H9 (cell line): ENCODE results near the gene AMER2. TPM values are rescaled to one million over a fixed set of nuclear protein-coding genes. Genes with fewer than 3 reads are reported as not detected.

Experiments
- DNase-seq: peaks from one replicate; pipeline ENCODE4 v3.0.0-alpha.2; 2017
- H2AFZ ChIP-seq: one replicate; pipeline ENCODE4 v1.6.1; 2013; ENCODE audit warnings: mild to moderate bottlenecking, low read length, control low read depth, moderate library complexity
- H2AK5ac ChIP-seq: 2 replicates; pipeline ENCODE4 v1.6.1; 2013; ENCODE audit warnings: low read length, control low read depth, mixed read lengths; ENCODE audit not compliant: insufficient read length
- H2BK120ac ChIP-seq: one replicate; pipeline ENCODE4 v1.6.1; 2013; ENCODE audit warnings: low read depth, mild to moderate bottlenecking, low read length, control low read depth, inconsistent platforms; ENCODE audit not compliant: poor library complexity, severe bottlenecking
- H2BK12ac ChIP-seq: 2 replicates; pipeline ENCODE4 v1.6.1; 2013; ENCODE audit warnings: low read length, control low read depth, mixed read lengths, low read depth; ENCODE audit not compliant: insufficient read length
- H2BK15ac ChIP-seq: 2 replicates; pipeline ENCODE4 v1.6.1; 2013; ENCODE audit warnings: low read depth, low read length, control low read depth
- H2BK20ac ChIP-seq: one replicate; pipeline ENCODE4 v1.6.1; 2013; ENCODE audit warnings: low read depth, mild to moderate bottlenecking, low read length, control low read depth, inconsistent platforms; ENCODE audit not compliant: poor library complexity, severe bottlenecking
- H2BK5ac ChIP-seq: 2 replicates; pipeline ENCODE4 v1.6.1; 2013; ENCODE audit warnings: low read length, control low read depth, mixed read lengths; ENCODE audit not compliant: insufficient read length
- H3K14ac ChIP-seq: 2 replicates; pipeline ENCODE4 v1.6.1; 2013; ENCODE audit warnings: low read length, control low read depth; ENCODE audit not compliant: insufficient read depth
- H3K18ac ChIP-seq: 2 replicates; pipeline ENCODE4 v1.6.1; 2013; ENCODE audit warnings: low read depth, mild to moderate bottlenecking, mixed read lengths, low read length, control low read depth; ENCODE audit not compliant: insufficient read length
- H3K23ac ChIP-seq: 2 replicates; pipeline ENCODE4 v1.6.1; 2013; ENCODE audit warnings: low read length, control low read depth, mixed read lengths, low read depth; ENCODE audit not compliant: insufficient read length
- H3K23me2 ChIP-seq: 2 replicates; pipeline ENCODE4 v1.6.1; 2013; ENCODE audit warnings: low read depth, mild to moderate bottlenecking, mixed read lengths, low read length, control low read depth; ENCODE audit not compliant: insufficient read length, poor library complexity, severe bottlenecking
- H3K27ac ChIP-seq: 2 replicates; pipeline ENCODE4 v1.5.1; 2013; ENCODE audit warnings: low read length, control low read depth, mixed read lengths, low read depth; ENCODE audit not compliant: insufficient read length
- H3K27me3 ChIP-seq: 2 replicates; pipeline ENCODE4 v1.6.1; 2013; ENCODE audit warnings: low read length, control low read depth, inconsistent platforms; ENCODE audit not compliant: insufficient read depth
- H3K4ac ChIP-seq: 2 replicates; pipeline ENCODE4 v1.6.1; 2013; ENCODE audit warnings: low read depth, mild to moderate bottlenecking, control low read depth, inconsistent platforms, low read length, moderate library complexity
- H3K4me1 ChIP-seq: 2 replicates; pipeline ENCODE4 v1.6.1; 2013; ENCODE audit warnings: low read length, control low read depth, inconsistent platforms; ENCODE audit not compliant: insufficient read depth
- H3K4me2 ChIP-seq: 2 replicates; pipeline ENCODE4 v1.6.1; 2013; ENCODE audit warnings: low read length, control low read depth, mixed read lengths; ENCODE audit not compliant: insufficient read length, insufficient read depth
- H3K56ac ChIP-seq: 2 replicates; pipeline ENCODE4 v1.6.1; 2013; ENCODE audit warnings: low read depth, mild to moderate bottlenecking, mixed read lengths, low read length, control low read depth; ENCODE audit not compliant: insufficient read length
- H3K79me1 ChIP-seq: 2 replicates; pipeline ENCODE4 v1.6.1; 2013; ENCODE audit warnings: low read depth, mild to moderate bottlenecking, moderate library complexity, low read length, control low read depth, inconsistent platforms; ENCODE audit not compliant: insufficient read depth, poor library complexity, severe bottlenecking
- H3K79me2 ChIP-seq: 2 replicates; pipeline ENCODE4 v1.6.1; 2013; ENCODE audit warnings: low read length, control low read depth, inconsistent platforms; ENCODE audit not compliant: insufficient read depth
- H3K9ac ChIP-seq: 2 replicates; pipeline ENCODE4 v1.6.1; 2013; ENCODE audit warnings: low read length, control low read depth, mixed read lengths; ENCODE audit not compliant: insufficient read length; ENCODE audit errors: extremely low read depth
- H3K9me3 ChIP-seq: one replicate; pipeline ENCODE4 v1.6.1; 2013; ENCODE audit warnings: low read depth, low read length, inconsistent platforms; ENCODE audit not compliant: control insufficient read depth
- H3T11ph ChIP-seq: one replicate; pipeline ENCODE4 v1.6.1; 2013; ENCODE audit warnings: mild to moderate bottlenecking, low read length, control low read depth, inconsistent platforms
- H4K20me1 ChIP-seq: one replicate; pipeline ENCODE4 v1.6.1; 2013; ENCODE audit not compliant: control insufficient read depth, insufficient read length, insufficient read depth
- H4K5ac ChIP-seq: 2 replicates; pipeline ENCODE4 v1.6.1; 2013; ENCODE audit warnings: low read depth, mild to moderate bottlenecking, mixed read lengths, low read length, control low read depth; ENCODE audit not compliant: insufficient read length
- H4K8ac ChIP-seq: replicated peaks from 2 replicates; pipeline ENCODE4 v1.6.1; 2013; ENCODE audit warnings: low read length, control low read depth, mixed read lengths, low read depth; ENCODE audit not compliant: insufficient read length
- H4K91ac ChIP-seq: 2 replicates; pipeline ENCODE4 v1.6.1; 2013; ENCODE audit warnings: low read depth, mild to moderate bottlenecking, moderate library complexity, mixed read lengths, low read length, control low read depth; ENCODE audit not compliant: insufficient read length
- H3K27ac Mint-ChIP-seq, 3 experiments: 2 replicates in 2 of 3; 3 replicates in 1 of 3; pipeline ENCODE4 v1.8.0; 2020 to 2021; ENCODE audit warnings: mixed read lengths in 3 of 3, mild to moderate bottlenecking in 1 of 3, moderate library complexity in 1 of 3
- H3K27me3 Mint-ChIP-seq: 2 replicates; pipeline ENCODE4 v1.8.0; 2021; ENCODE audit warnings: low read depth, mild to moderate bottlenecking, moderate library complexity, mixed read lengths
- H3K36me3 Mint-ChIP-seq, 3 experiments: 2 replicates in 2 of 3; 3 replicates in 1 of 3; pipeline ENCODE4 v1.8.0; 2020 to 2021; ENCODE audit warnings: low read depth in 3 of 3, mixed read lengths in 3 of 3; ENCODE audit not compliant: insufficient read depth in 1 of 3
- H3K4me1 Mint-ChIP-seq, 2 experiments: 2 replicates each; pipeline ENCODE4 v1.8.0; 2020; ENCODE audit warnings: mixed read lengths in 2 of 2
- H3K4me3 Mint-ChIP-seq, 2 experiments: 2 replicates in 1 of 2; 3 replicates in 1 of 2; pipeline ENCODE4 v1.8.0; 2020 to 2021; ENCODE audit warnings: mild to moderate bottlenecking in 2 of 2, mixed read lengths in 2 of 2, moderate library complexity in 1 of 2
- H3K9me3 Mint-ChIP-seq, 2 experiments: 2 replicates in 1 of 2; 3 replicates in 1 of 2; pipeline ENCODE4 v1.8.0; 2020; ENCODE audit warnings: mild to moderate bottlenecking in 2 of 2, mixed read lengths in 2 of 2, moderate library complexity in 1 of 2
- CTCF ChIP-seq: fragments of 200-600 bp; sonication (generic); conservative IDR thresholded peaks from 3 replicates; pipeline ENCODE4 v1.8.0; 2021; ENCODE audit warnings: antibody characterized with exemption, mild to moderate bottlenecking
- WGBS: extraction: QIAGEN DNeasy Blood & Tissue Kit; methylation state at CpG from one replicate; pipeline ENCODE4 v1.1.7; 2013; ENCODE audit warnings: missing lambda C conversion rate, low lambda C conversion rate, mixed read lengths; ENCODE audit not compliant: insufficient read length; ENCODE audit errors: extremely low coverage; 5-methylcytosine and 5-hydroxymethylcytosine counted together
- total RNA-seq: library from RNA; stranded (reverse); gene quantifications from 2 replicates; pipeline ENCODE4 v1.2.1, GENCODE V29; 2021

Gene AMER2
- total RNA-seq, 1 experiment from 2014 or later: 0.02 TPM

GRCh38 chr13:25171170-25171516, 945 bp downstream of the AMER2 start:
- H3T11ph ChIP-seq: no peak overlapping the region
- H4K5ac ChIP-seq: no peak overlapping the region
- H4K91ac ChIP-seq: no peak overlapping the region
- H3K27ac ChIP-seq: no peak overlapping the region
- peaks cover 30% of the 10 kb centered on the region for H3K27me3 ChIP-seq
- peaks cover 7% of the 10 kb centered on the region; the same call in 1 of the 2 replicates for H3K4me1 ChIP-seq
- Mint-ChIP-seq H3K36me3 (peaks cover 0 to 11% (median 6%) of the 10 kb centered on the region in 3 experiments; a peak in 4 of 7 replicates), H3K9me3 (peaks cover 5 to 10% of the 10 kb centered on the region in 2 experiments; a peak in 4 of 5 replicates), H3K27me3 (peaks cover 69% of the 10 kb centered on the region), H3K27ac (no peak overlapping the region), H3K4me1 (peaks cover 35 to 37% of the 10 kb centered on the region in 2 experiments), H3K4me3 (peak overlapping the region; percentile 73 to 93)
- no peaks in the 10 kb centered on the region for H3K79me2 ChIP-seq
- H3K79me1 ChIP-seq: no peaks in the 10 kb centered on the region
- no peak overlapping the region for H3K4ac ChIP-seq
- DNase-seq: no peak
- no peaks in the 10 kb centered on the region for H3K9me3 ChIP-seq
- H2BK5ac ChIP-seq: no peak overlapping the region
- H3K23ac ChIP-seq: no peak overlapping the region
- H3K4me2 ChIP-seq: peak overlapping the region; percentile 67
- no peak overlapping the region for H3K14ac ChIP-seq
- H2AK5ac ChIP-seq: no peak overlapping the region
- no peak overlapping the region for H3K9ac ChIP-seq
- no CpG with 5 or more reads among the region's 36 CpGs for WGBS
- H4K20me1 ChIP-seq: no peaks in the 10 kb centered on the region
- peaks cover 17% of the 10 kb centered on the region for H3K23me2 ChIP-seq
- H2BK12ac ChIP-seq: no peak overlapping the region
- H3K56ac ChIP-seq: no peak overlapping the region
- TF ChIP-seq CTCF: no peak
- H2BK20ac ChIP-seq: no peak overlapping the region
- H2BK120ac ChIP-seq: no peak overlapping the region
- H2BK15ac ChIP-seq: no peak overlapping the region
- no peak overlapping the region for H3K18ac ChIP-seq
- H4K8ac ChIP-seq: no peak overlapping the region
- no peak overlapping the region for H2AFZ ChIP-seq
